Spleen (tissue), 7 donors: Measurements from ENCODE around the gene APBB1IP.

Source experiments
- CTCF ChIP-seq, 11 experiments: fragments of 200-600 bp in 7 of 11; fragments of 450-650 bp in 4 of 11; sonication (generic) in 4 of 11; IDR thresholded peaks in 8 of 11; conservative IDR thresholded peaks in 3 of 11; 1 replicate in 7 of 11; 2 replicates in 4 of 11; pipeline versions ENCODE4 v1.4.0 to v1.8.0; 2016 to 2021; ENCODE audit warnings: antibody characterized with exemption in 11 of 11, inconsistent platforms in 4 of 11, mild to moderate bottlenecking in 1 of 11
- POLR2A ChIP-seq, 3 donors: fragments of 450-650 bp; IDR thresholded peaks; one replicate each; pipeline ENCODE4 v1.5.1; 2017; ENCODE audit warnings: antibody characterized with exemption in 3 of 3, mild to moderate bottlenecking in 1 of 3
- donor health status: DM: no; HTN: no; CAD: no; lungs with moderate emphysema.
- donor health status: DM: no; HTN: no; CAD: no.
- donor health status: DM: no; HTN: no; CAD: no.

GRCh38 chr10:26438534-26439341, 597 bp downstream of the APBB1IP start:
- TF ChIP-seq CTCF (IDR thresholded peaks at IDR 0.05 in 8 of 11, conservative IDR thresholded peaks at IDR 0.05 in 3 of 11), result no peak
- no peak for TF ChIP-seq POLR2A (IDR thresholded peaks at IDR 0.05)
